HCT116 (cell line): Measurements from ENCODE around the gene CPT1B. TPM values are rescaled to one million over a fixed set of nuclear protein-coding genes. Genes with fewer than 3 reads are reported as not detected.

Source experiments
- ATAC-seq: fragments of 200-7000 bp; cut with Tn5 transposase; 2 replicates; pipeline ENCODE4 v1.9.1; 2020; ENCODE audit warnings: mild to moderate bottlenecking, moderate library complexity
- BruUV-seq: library from RNA; stranded (reverse); fragments of 400-500 nt; replicated peaks from 2 replicates; lab custom pipeline; 2021; lab: Mats Ljungman, UMichigan
- CTCF ChIA-PET: fragments of 300-600 bp; sonication (Branson Sonifier 250); formaldehyde crosslinking; loops from one replicate; lab custom pipeline; 2021; ENCODE audit warnings: antibody characterized with exemption; lab: Charles Lee
- POLR2A ChIA-PET: fragments of 300-600, 350-600 bp; sonication (Branson Sonifier 250); formaldehyde crosslinking; loops from one replicate; lab custom pipeline; 2021; ENCODE audit warnings: antibody characterized with exemption; lab: Charles Lee
- RAD21 ChIA-PET, 2 experiments: fragments of 300-600 bp; sonication (Branson Sonifier 250); formaldehyde crosslinking; loops; one replicate each; lab custom pipeline; 2023; ENCODE audit warnings: low total read pairs in 2 of 2; ENCODE audit not compliant: uncharacterized antibody in 2 of 2, unreplicated experiment in 2 of 2, low non-redundant PET in 1 of 2; lab: Charles Lee
- DNase-seq: peaks from one replicate; pipeline ENCODE4 v3.0.0-alpha.2; 2010; ENCODE audit warnings: low read depth, low spot score
- H2AFZ ChIP-seq: fragments of 200-600 bp; shearing (Covaris generic), sonication (generic); 2 replicates; pipeline ENCODE4 v1.6.1; 2017; ENCODE audit warnings: low read depth, mixed run types, mixed read lengths, antibody characterized with exemption, low read length; ENCODE audit not compliant: poor library complexity, severe bottlenecking
- H3K27ac ChIP-seq: 2 replicates; pipeline ENCODE4 v1.5.1; 2012; ENCODE audit warnings: low read depth, low read length
- H3K27me3 ChIP-seq: fragments of 200-600 bp; sonication (generic); 2 replicates; pipeline ENCODE4 v1.6.1; 2016; ENCODE audit warnings: mixed run types, low read length, mixed read lengths; ENCODE audit not compliant: insufficient read depth
- H3K36me3 ChIP-seq, 2 experiments: fragments of 200-500 bp in 1 of 2; fragments of 200-600 bp in 1 of 2; sonication (Bioruptor generic) in 1 of 2; sonication (generic) in 1 of 2; 2 replicates each; pipeline versions ENCODE4 v1.5.1 to v1.6.1; 2014 to 2016; ENCODE audit warnings: low read length in 2 of 2, inconsistent platforms in 1 of 2, mixed read lengths in 1 of 2, mixed run types in 1 of 2; ENCODE audit not compliant: insufficient read depth in 2 of 2, control insufficient read depth in 1 of 2
- H3K4me1 ChIP-seq, 2 experiments: fragments of 200-600 bp in 1 of 2; sonication (generic) in 1 of 2; 2 replicates each; pipeline versions ENCODE4 v1.5.1 to v1.6.1; 2012 to 2017; ENCODE audit warnings: low read length in 2 of 2, inconsistent platforms in 1 of 2, mild to moderate bottlenecking in 1 of 2, mixed read lengths in 1 of 2, mixed run types in 1 of 2, moderate library complexity in 1 of 2; ENCODE audit not compliant: insufficient read depth in 2 of 2, control insufficient read depth in 1 of 2
- H3K4me2 ChIP-seq: fragments of 200-600 bp; sonication (generic); 2 replicates; pipeline ENCODE4 v1.6.1; 2017; ENCODE audit warnings: mixed run types, low read length, mixed read lengths
- H3K4me3 ChIP-seq, 2 experiments: fragments of 200-600 bp in 1 of 2; sonication (generic) in 1 of 2; replicated peaks in 1 of 2; 2 replicates each; pipeline ENCODE4 v1.5.1; 2011 to 2016; ENCODE audit warnings: low read length in 2 of 2, control low read depth in 1 of 2, low read depth in 1 of 2, mild to moderate bottlenecking in 1 of 2, mixed read lengths in 1 of 2, mixed run types in 1 of 2
- H3K79me2 ChIP-seq: fragments of 200-600 bp; sonication (generic); 2 replicates; pipeline ENCODE4 v1.6.1; 2017; ENCODE audit warnings: mild to moderate bottlenecking, mixed run types, low read length, moderate library complexity, mixed read lengths; ENCODE audit not compliant: insufficient read depth
- H3K9ac ChIP-seq: fragments of 200-600 bp; sonication (generic); 2 replicates; pipeline ENCODE4 v1.6.1; 2016; ENCODE audit warnings: low read length, mixed read lengths
- H3K9me2 ChIP-seq: fragments of 200-600 bp; sonication (generic), shearing (Covaris generic); 2 replicates; pipeline ENCODE4 v1.6.1; 2017; ENCODE audit warnings: mixed run types, mild to moderate bottlenecking, moderate library complexity; ENCODE audit not compliant: insufficient read depth
- H3K9me3 ChIP-seq, 2 experiments: fragments of 200-500 bp in 1 of 2; fragments of 200-600 bp in 1 of 2; sonication (Bioruptor generic) in 1 of 2; sonication (generic) in 1 of 2; 2 replicates each; pipeline ENCODE4 v1.6.1; 2014 to 2017; ENCODE audit warnings: low read length in 2 of 2, mixed read lengths in 2 of 2, inconsistent platforms in 1 of 2, low read depth in 1 of 2, mild to moderate bottlenecking in 1 of 2, mixed run types in 1 of 2, moderate library complexity in 1 of 2; ENCODE audit not compliant: control insufficient read depth in 1 of 2, insufficient read depth in 1 of 2
- H4K20me1 ChIP-seq: fragments of 200-600 bp; sonication (generic), shearing (Covaris generic); 2 replicates; pipeline ENCODE4 v1.6.1; 2017; ENCODE audit warnings: mixed run types, mild to moderate bottlenecking, moderate library complexity; ENCODE audit not compliant: insufficient read depth
- ATF3 ChIP-seq: IDR thresholded peaks from 2 replicates; pipeline ENCODE4 v1.6.1; 2012
- CEBPB ChIP-seq: IDR thresholded peaks from 2 replicates; pipeline ENCODE4 v1.6.1; 2012; ENCODE audit warnings: low read depth
- CTCF ChIP-seq, 3 experiments: fragments of 200-600 bp in 1 of 3; sonication (generic) in 1 of 3; IDR thresholded peaks in 2 of 3; conservative IDR thresholded peaks in 1 of 3; 2 replicates each; pipeline ENCODE4 v1.5.1; 2012 to 2017; ENCODE audit warnings: low read depth in 2 of 3, low read length in 2 of 3, antibody characterized with exemption in 1 of 3, borderline replicate concordance in 1 of 3, control low read depth in 1 of 3, mild to moderate bottlenecking in 1 of 3, mixed read lengths in 1 of 3, mixed run types in 1 of 3, moderate library complexity in 1 of 3; ENCODE audit not compliant: insufficient read depth in 1 of 3
- EGR1 ChIP-seq: IDR thresholded peaks from 2 replicates; pipeline ENCODE4 v1.6.1; 2012; ENCODE audit warnings: low read depth
- EZH2 ChIP-seq: fragments of 200-600 bp; sonication (generic); IDR thresholded peaks from 2 replicates; pipeline ENCODE4 v1.6.1; 2017; ENCODE audit warnings: antibody characterized with exemption, mixed run types
- EZH2phosphoT487 ChIP-seq: fragments of 200-600 bp; IDR thresholded peaks from 2 replicates; pipeline ENCODE4 v1.6.1; 2018; ENCODE audit warnings: antibody characterized with exemption, borderline replicate concordance
- MAX ChIP-seq: IDR thresholded peaks from 2 replicates; pipeline ENCODE4 v1.6.1; 2012
- POLR2A ChIP-seq: IDR thresholded peaks from 2 replicates; pipeline ENCODE4 v1.7.0; 2011; ENCODE audit warnings: borderline replicate concordance; ENCODE audit not compliant: insufficient read depth, insufficient read length; ENCODE audit errors: extremely low read depth
- POLR2AphosphoS5 ChIP-seq: IDR thresholded peaks from 2 replicates; pipeline ENCODE4 v1.6.1; 2011; ENCODE audit warnings: mild to moderate bottlenecking, low read depth, low read length, moderate library complexity
- RAD21 ChIP-seq: IDR thresholded peaks from 2 replicates; pipeline ENCODE4 v1.6.1; 2012; ENCODE audit warnings: low read depth, mild to moderate bottlenecking
- REST ChIP-seq: IDR thresholded peaks from 2 replicates; pipeline ENCODE4 v1.6.1; 2012; ENCODE audit warnings: low read depth
- SP1 ChIP-seq: IDR thresholded peaks from 2 replicates; pipeline ENCODE4 v1.6.1; 2012; ENCODE audit warnings: low read depth
- SRF ChIP-seq: IDR thresholded peaks from 2 replicates; pipeline ENCODE4 v1.6.1; 2012; ENCODE audit warnings: low read depth
- YY1 ChIP-seq: IDR thresholded peaks from 2 replicates; pipeline ENCODE4 v1.6.1; 2011; ENCODE audit warnings: low read length, low read depth, moderate library complexity, mild to moderate bottlenecking; ENCODE audit not compliant: insufficient replicate concordance; ENCODE audit errors: extremely low read depth
- ZBTB33 ChIP-seq: IDR thresholded peaks from 2 replicates; pipeline ENCODE4 v1.6.1; 2011; ENCODE audit warnings: mild to moderate bottlenecking, low read length, moderate library complexity; ENCODE audit not compliant: insufficient replicate concordance; ENCODE audit errors: extremely low read depth
- intact Hi-C: fragments of 100-400 bp; cut with micrococcal nuclease; formaldehyde crosslinking; loops from 2 replicates; pipeline ENCODE4 v1.10.0; 2022
- total RNA-seq: library from RNA; stranded (reverse); gene quantifications from one replicate; pipeline ENCODE4 v1.2.1, GENCODE V29; 2021; ENCODE audit not compliant: unreplicated experiment

The CPT1B gene
- total RNA-seq, 1 experiment from 2014 or later: 35.1 TPM

- Histone ChIP-seq H4K20me1 (no peaks in the 10 kb centered on the region), H3K27me3 (no peaks in the 10 kb centered on the region), H3K79me2 (peaks cover 17% of the 10 kb centered on the region; the same call in 1 of the 2 replicates), H3K27ac (no peak overlapping the region), H3K9me2 (no peaks in the 10 kb centered on the region), H3K4me1 (peaks cover 5 to 24% of the 10 kb centered on the region in 2 experiments), H3K36me3 (no peaks in the 10 kb centered on the region), H3K4me3 (no peak overlapping the region), H3K9me3 (no peaks in the 10 kb centered on the region), H3K4me2 (no peak overlapping the region), H2AFZ (no peak overlapping the region), H3K9ac (no peak overlapping the region)
- intact Hi-C loops: no loop called here
- BruUV-seq: no TSS peak
- no peak for TF ChIP-seq EGR1
- no peak for TF ChIP-seq SP1
- TF ChIP-seq EZH2phosphoT487: no peak
- TF ChIP-seq POLR2AphosphoS5: no peak
- no peak for TF ChIP-seq POLR2A
- no peak for TF ChIP-seq YY1
- no peak for TF ChIP-seq CTCF (IDR thresholded peaks at IDR 0.05 in 2 of 3, conservative IDR thresholded peaks at IDR 0.05 in 1 of 3; ENCODE audit: borderline replicate concordance in 1 of 3, insufficient read depth in 1 of 3, low read depth in 2 of 3, low read length in 2 of 3)
- TF ChIP-seq CEBPB: no peak
- TF ChIP-seq SRF: no peak
- no peak for TF ChIP-seq EZH2
- TF ChIP-seq RAD21: no peak
- TF ChIP-seq ATF3: no peak
- no peak for TF ChIP-seq MAX
- no peak for TF ChIP-seq REST
- no peak for TF ChIP-seq ZBTB33
- ATAC-seq (no peak), DNase-seq (no peak)
- ChIA-PET POLR2A (no interaction called here), CTCF (no interaction called here), RAD21 (no interaction called here)
Observed at GRCh38 chr22:50585781-50586180, 7.6 kb upstream of the CPT1B start.
